Fibroblast of the aortic adventitia (primary cell): ENCODE data around the gene DVL1. TPM values are rescaled to one million over a fixed set of nuclear protein-coding genes. Genes with fewer than 3 reads are reported as not detected.

Experiments
- DNase-seq: peaks from one replicate; pipeline ENCODE4 v3.0.0-alpha.2; 2010; ENCODE audit warnings: low read depth
- H3K4me3 ChIP-seq: 2 replicates; pipeline ENCODE4 v1.5.1; 2011; ENCODE audit warnings: low read depth, mild to moderate bottlenecking, control low read depth, low read length, moderate library complexity
- total RNA-seq: library from RNA; depleted of rRNA; stranded (reverse); fragments of >200 nt; gene quantifications from 2 replicates; pipeline ENCODE4 v1.2.3, GENCODE V29; 2012; ENCODE audit warnings: low replicate concordance
- TF ChIP-seq, protein P1 (sequence below): IDR thresholded peaks from 2 replicates; pipeline ENCODE4 v1.5.1; 2011; ENCODE audit warnings: mild to moderate bottlenecking, low read length, control low read depth, inconsistent platforms; ENCODE audit not compliant: insufficient read depth

The DVL1 gene
- 31.3 and 89.0 TPM in 2 replicates for total RNA-seq

DNA sequence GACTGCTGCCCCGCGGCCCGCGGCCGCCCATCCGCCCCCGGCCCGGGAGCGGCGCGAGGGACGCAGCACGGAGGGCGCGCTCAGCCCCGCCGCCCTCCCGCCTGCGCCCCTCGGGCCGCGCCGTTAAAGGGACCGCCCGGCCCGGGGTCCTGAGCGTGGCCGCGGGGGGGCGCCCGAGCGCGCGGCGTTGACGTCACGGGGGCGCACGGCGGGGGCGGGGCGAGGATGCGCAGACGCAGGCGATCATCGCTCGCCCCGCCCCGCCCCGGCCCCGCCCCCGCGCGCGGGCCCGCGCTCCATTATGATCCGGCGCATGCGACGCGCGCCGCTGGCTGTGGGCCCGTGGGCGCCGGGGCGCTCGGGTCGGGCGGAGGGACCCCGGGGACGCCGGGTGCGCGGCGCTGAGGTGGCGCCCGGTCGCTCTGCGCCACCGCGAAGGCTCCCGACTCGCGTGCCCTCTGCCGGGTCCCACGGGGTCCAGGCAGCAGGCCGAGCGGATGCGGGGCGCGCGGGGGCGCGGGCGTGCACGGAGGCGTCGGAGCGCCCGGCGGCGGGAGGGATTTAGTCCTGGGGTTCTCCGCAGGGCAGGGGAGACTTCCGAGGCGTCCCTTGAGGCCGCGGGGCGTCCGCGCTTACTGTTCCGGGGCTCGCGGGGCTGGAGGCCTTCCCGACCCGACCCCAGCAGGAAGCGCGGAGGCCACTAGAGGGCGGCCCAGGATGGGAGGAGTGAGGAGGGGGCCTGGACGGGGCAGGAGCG lies at the start of gene DVL1:
TSS of gene DVL1 (minus strand) at position 163 of the 757 bp plus-strand sequence. CDS start 353 bp downstream, outside the sequence.
- H3K4me3 ChIP-seq = peak within 1 kb of the TSS; percentile 80
- DNase-seq = peak; percentile 72
- TF ChIP-seq, protein P1, sequence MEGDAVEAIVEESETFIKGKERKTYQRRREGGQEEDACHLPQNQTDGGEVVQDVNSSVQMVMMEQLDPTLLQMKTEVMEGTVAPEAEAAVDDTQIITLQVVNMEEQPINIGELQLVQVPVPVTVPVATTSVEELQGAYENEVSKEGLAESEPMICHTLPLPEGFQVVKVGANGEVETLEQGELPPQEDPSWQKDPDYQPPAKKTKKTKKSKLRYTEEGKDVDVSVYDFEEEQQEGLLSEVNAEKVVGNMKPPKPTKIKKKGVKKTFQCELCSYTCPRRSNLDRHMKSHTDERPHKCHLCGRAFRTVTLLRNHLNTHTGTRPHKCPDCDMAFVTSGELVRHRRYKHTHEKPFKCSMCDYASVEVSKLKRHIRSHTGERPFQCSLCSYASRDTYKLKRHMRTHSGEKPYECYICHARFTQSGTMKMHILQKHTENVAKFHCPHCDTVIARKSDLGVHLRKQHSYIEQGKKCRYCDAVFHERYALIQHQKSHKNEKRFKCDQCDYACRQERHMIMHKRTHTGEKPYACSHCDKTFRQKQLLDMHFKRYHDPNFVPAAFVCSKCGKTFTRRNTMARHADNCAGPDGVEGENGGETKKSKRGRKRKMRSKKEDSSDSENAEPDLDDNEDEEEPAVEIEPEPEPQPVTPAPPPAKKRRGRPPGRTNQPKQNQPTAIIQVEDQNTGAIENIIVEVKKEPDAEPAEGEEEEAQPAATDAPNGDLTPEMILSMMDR = peak; percentile 57

DNA sequence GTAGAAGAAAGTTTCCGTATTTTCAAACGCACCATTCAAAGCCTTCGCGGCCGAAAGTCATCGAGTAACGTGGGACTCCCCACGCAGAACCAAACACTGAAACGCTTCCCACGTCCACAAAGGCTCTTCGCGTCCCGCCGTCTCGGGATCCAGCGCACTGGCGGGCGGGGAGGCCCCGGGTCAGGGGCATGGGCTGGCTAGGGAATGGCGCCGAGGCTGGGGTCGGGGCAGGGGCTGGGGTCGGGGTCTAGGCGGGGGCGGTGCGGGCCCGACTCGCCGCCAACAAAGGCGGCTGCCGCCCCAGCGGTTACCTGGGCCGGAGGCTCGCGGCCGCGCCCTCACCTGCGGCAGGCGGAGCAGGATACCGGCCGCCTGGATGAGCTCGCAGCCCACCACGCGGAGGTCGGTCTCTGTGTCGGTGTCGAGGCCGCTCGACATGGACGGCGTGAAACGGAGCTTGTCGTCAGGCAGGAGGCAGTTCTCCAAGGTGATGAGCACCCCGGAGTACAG lies 49.5 kb upstream of the DVL1 start:
- no peak for DNase-seq

DNA sequence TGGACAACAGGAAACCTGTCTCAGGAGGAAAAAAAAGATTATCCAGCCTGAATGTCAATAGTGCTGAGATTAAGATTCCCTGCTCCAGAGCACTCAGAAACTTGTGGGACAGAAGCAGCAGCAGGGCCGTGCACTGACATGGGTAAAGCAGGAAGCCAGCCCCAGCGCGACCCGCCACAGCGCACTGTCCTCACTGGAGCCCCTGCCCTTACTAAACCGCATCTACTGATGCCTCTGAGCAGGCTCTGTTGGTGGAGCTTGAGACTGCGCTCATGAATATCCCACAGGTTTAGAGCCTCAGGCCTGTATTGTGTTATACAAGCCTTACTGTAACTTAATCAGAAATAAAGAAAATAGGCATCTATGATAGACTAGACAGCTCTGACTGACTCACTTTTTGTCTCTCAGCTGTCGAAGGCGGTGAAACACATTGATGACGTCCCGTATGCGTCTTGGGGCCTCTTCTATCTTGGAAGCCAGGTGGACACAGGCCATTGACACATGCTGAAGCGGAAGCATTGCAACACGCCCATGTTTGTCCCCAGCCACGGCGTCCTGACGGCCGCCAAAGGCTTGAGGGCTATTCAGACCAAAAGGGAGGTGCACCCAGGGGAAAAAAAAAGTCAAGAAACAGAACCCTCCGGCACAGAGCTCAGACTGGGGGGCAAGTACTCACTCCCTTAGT lies 48.8 kb upstream of the DVL1 start:
- TF ChIP-seq, protein P1 = no peak
- peak; percentile 43 for DNase-seq
- peak overlapping the region; percentile 94 for H3K4me3 ChIP-seq

More for the DNA sequence above, 49.5 kb upstream of the DVL1 start:
- TF ChIP-seq, protein P1 = no peak
- H3K4me3 ChIP-seq = peak overlapping the region; percentile 94

DNA sequence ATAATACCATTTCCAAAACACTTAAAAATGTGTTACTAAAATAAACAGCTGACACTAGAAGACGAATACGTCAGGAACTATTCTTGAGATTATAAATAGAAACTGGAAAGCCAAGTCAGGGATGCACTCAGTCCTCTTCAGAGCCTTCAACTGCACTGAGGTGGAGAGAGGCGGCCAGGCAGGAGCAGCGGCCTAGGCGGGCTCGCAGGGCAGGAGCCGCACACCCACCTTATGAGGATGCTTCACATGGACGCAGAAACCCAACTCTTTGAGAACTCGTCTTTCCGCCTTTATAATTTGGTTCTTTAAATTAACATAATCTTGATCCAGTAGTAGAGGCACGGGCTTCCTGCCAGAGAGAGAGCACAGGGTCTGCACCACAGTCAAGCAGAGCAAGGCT lies 45.9 kb upstream of the DVL1 start:
- no peak overlapping the region for H3K4me3 ChIP-seq
- TF ChIP-seq, protein P1 = no peak
- DNase-seq = no peak

DNA sequence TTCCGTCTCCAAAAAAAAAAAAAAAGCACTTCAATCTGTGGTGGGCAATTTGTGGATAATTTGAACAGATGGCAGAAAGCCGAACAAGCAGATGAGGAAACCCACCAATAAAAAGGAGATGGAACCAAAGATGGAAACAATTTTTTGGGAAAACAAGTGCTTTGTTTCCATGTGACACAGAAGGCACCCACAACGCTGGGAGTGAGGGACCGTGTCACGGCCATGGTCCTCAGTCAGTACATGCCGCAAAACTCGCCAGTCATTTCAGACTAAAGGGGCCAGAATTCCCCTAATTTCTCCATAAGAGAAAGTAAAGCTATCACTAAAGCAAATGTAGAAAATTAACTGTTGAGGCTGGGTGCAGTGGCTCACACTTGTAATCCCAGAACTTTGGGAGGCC lies 44.9 kb upstream of the DVL1 start:
- TF ChIP-seq, protein P1 = no peak
- H3K4me3 ChIP-seq = no peak overlapping the region
- no peak for DNase-seq

DNA sequence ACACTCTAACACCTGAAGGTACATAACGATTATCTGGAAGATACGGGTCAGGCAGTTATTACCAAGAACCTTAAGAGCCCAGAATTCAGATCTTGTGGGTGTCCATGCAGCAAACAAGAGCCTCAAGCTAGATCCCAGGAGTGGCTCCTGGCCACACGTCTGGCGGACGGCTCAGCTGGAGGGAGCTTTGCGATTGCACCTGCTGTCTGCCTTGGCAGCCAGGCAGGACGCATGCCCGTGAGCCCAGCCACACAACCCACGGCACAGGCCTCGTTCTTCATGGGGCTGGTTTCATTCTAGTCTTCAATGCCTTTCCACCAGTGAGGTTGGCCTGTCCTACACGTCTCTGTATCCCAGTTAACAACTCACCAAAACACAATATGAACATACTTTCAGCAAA lies 44.2 kb upstream of the DVL1 start:
- no peak overlapping the region for H3K4me3 ChIP-seq
- TF ChIP-seq, protein P1 = no peak
- DNase-seq = no peak
